HepG2 (cell line): ENCODE measurements around the gene CEP78. TPM values are rescaled to one million over a fixed set of nuclear protein-coding genes. Genes with fewer than 3 reads are reported as not detected.

Source experiments
- ATAC-seq: fragments of 200-7000 bp; cut with Tn5 transposase; 3 replicates; pipeline ENCODE4 v1.9.1; 2020; ENCODE audit warnings: mild to moderate bottlenecking, moderate library complexity
- BruUV-seq: library from RNA; stranded (reverse); fragments of 400-500 nt; replicated peaks from 2 replicates; lab custom pipeline; 2021; lab: Mats Ljungman, UMichigan
- CTCF ChIA-PET: fragments of 300-600 bp; formaldehyde crosslinking; extraction: SDS; loops from one replicate; lab custom pipeline; 2021; ENCODE audit warnings: low total read pairs, inconsistent platforms, low intra/inter-chr PET ratio; lab: Yijun Ruan, JAX
- POLR2A ChIA-PET: fragments of 350-600 bp; sonication (Branson Sonifier 250); formaldehyde crosslinking; loops from one replicate; lab custom pipeline; 2020; ENCODE audit warnings: antibody characterized with exemption, inconsistent platforms; lab: Yijun Ruan, JAX
- DNase-seq: peaks from one replicate; pipeline ENCODE4 v3.0.0-alpha.2; 2015; ENCODE audit warnings: low spot score
- FAIRE-seq: peaks from 3 replicates; lab custom pipeline; 2011; peaks lifted over from hg19 to GRCh38; lab: Jason Lieb, UNC
- H2AFZ ChIP-seq: one replicate; pipeline ENCODE4 v1.6.1; 2011; ENCODE audit warnings: low read length, inconsistent platforms
- H3K27ac ChIP-seq: fragments of 300-600 bp; 3 replicates; pipeline ENCODE4 v1.8.0; 2011; ENCODE audit warnings: mixed run types, mild to moderate bottlenecking, mixed read lengths, low read length, inconsistent platforms; ENCODE audit not compliant: insufficient read depth; ENCODE audit errors: extremely low read length
- H3K27me3 ChIP-seq, 2 experiments: fragments of 200-600 bp in 1 of 2; 2 replicates in 1 of 2; 3 replicates in 1 of 2; pipeline versions ENCODE4 v1.6.0 to v1.8.0; 2011; ENCODE audit warnings: low read length in 2 of 2, mild to moderate bottlenecking in 2 of 2, moderate library complexity in 2 of 2, inconsistent platforms in 1 of 2; ENCODE audit not compliant: insufficient read depth in 2 of 2, control insufficient read depth in 1 of 2
- H3K36me3 ChIP-seq, 2 experiments: fragments of 200-600 bp in 1 of 2; replicated peaks in 1 of 2; 2 replicates in 1 of 2; 3 replicates in 1 of 2; pipeline versions ENCODE4 v1.5.1 to v1.8.0; 2011; ENCODE audit warnings: low read length in 2 of 2, inconsistent platforms in 1 of 2; ENCODE audit not compliant: insufficient read depth in 2 of 2, control insufficient read depth in 1 of 2
- H3K4me1 ChIP-seq: 2 replicates; pipeline ENCODE4 v1.5.1; 2012; ENCODE audit warnings: low read length, inconsistent platforms; ENCODE audit not compliant: insufficient read depth
- H3K4me2 ChIP-seq: 2 replicates; pipeline ENCODE4 v1.6.0; 2011; ENCODE audit warnings: low read depth, low read length, inconsistent platforms
- H3K4me3 ChIP-seq, 3 experiments: fragments of 200-600 bp in 1 of 3; sonication (generic), shearing (Covaris generic) in 1 of 3; replicated peaks in 1 of 3; 2 replicates each; pipeline ENCODE4 v1.5.1; 2011 to 2016; ENCODE audit warnings: low read length in 3 of 3, inconsistent platforms in 2 of 3, low read depth in 2 of 3, mild to moderate bottlenecking in 2 of 3, control low read depth in 1 of 3, mixed read lengths in 1 of 3; ENCODE audit not compliant: insufficient read depth in 1 of 3
- H3K79me2 ChIP-seq: one replicate; pipeline ENCODE4 v1.6.1; 2011; ENCODE audit warnings: low read length, inconsistent platforms; ENCODE audit not compliant: insufficient read depth
- H3K9ac ChIP-seq: 2 replicates; pipeline ENCODE4 v1.6.0; 2011; ENCODE audit warnings: mild to moderate bottlenecking, low read depth, low read length, inconsistent platforms; ENCODE audit not compliant: insufficient read depth
- H3K9me3 ChIP-seq: 2 replicates; pipeline ENCODE4 v1.5.1; 2012; ENCODE audit warnings: mild to moderate bottlenecking, low read length
- H4K20me1 ChIP-seq: 2 replicates; pipeline ENCODE4 v1.6.0; 2011; ENCODE audit warnings: inconsistent platforms, mild to moderate bottlenecking, low read length, moderate library complexity; ENCODE audit not compliant: insufficient read depth
- BRD4 ChIP-seq: sonication (generic); formaldehyde crosslinking; IDR thresholded peaks from 2 replicates; pipeline ENCODE4 v1.4.0; 2020; ENCODE audit warnings: missing genetic modification reagents
- ERF ChIP-seq: IDR thresholded peaks from 2 replicates; pipeline ENCODE4 v1.6.1; 2018; ENCODE audit warnings: missing biosample characterization, missing genetic modification reagents
- MTA1 ChIP-seq: sonication (generic); formaldehyde crosslinking; IDR thresholded peaks from 2 replicates; pipeline ENCODE4 v1.4.0; 2020; ENCODE audit warnings: missing genetic modification reagents, mild to moderate bottlenecking, borderline replicate concordance
- NFE2 ChIP-seq: sonication (generic); formaldehyde crosslinking; IDR thresholded peaks from 2 replicates; pipeline ENCODE4 v1.4.0; 2020; ENCODE audit warnings: missing genetic modification reagents
- PHF20 ChIP-seq: sonication (generic); formaldehyde crosslinking; IDR thresholded peaks from 2 replicates; pipeline ENCODE4 v1.5.0; 2020; ENCODE audit warnings: mild to moderate bottlenecking, missing genetic modification reagents
- RAD21 ChIP-seq: fragments of 450-650 bp; formaldehyde crosslinking; IDR thresholded peaks from 2 replicates; pipeline ENCODE4 v1.5.0; 2020; ENCODE audit warnings: mild to moderate bottlenecking
- RBM39 ChIP-seq: fragments of 200-400 bp; formaldehyde crosslinking; IDR thresholded peaks from one replicate; pipeline ENCODE4 v1.6.1; 2018; ENCODE audit warnings: antibody characterized with exemption, mild to moderate bottlenecking, low read depth, low read length; ENCODE audit not compliant: poor library complexity, severe bottlenecking
- ZC3H13 ChIP-seq: sonication (generic); formaldehyde crosslinking; IDR thresholded peaks from 2 replicates; pipeline ENCODE4 v1.8.1; 2023; ENCODE audit warnings: mild to moderate bottlenecking, missing genetic modification reagents, moderate library complexity
- ZFP41 ChIP-seq: sonication (generic); formaldehyde crosslinking; IDR thresholded peaks from 2 replicates; pipeline ENCODE4 v1.4.0; 2020; ENCODE audit warnings: mild to moderate bottlenecking, missing genetic modification reagents, borderline replicate concordance
- ZNF550 ChIP-seq: sonication (generic); formaldehyde crosslinking; IDR thresholded peaks from 2 replicates; pipeline ENCODE4 v1.4.0; 2020; ENCODE audit warnings: mild to moderate bottlenecking, missing genetic modification reagents, borderline replicate concordance
- ZNF562 ChIP-seq: sonication (generic); formaldehyde crosslinking; IDR thresholded peaks from 2 replicates; pipeline ENCODE4 v1.8.0; 2022; ENCODE audit warnings: missing genetic modification reagents, borderline replicate concordance
- ZNF569 ChIP-seq: sonication (generic); formaldehyde crosslinking; IDR thresholded peaks from 2 replicates; pipeline ENCODE4 v1.5.0; 2020; ENCODE audit warnings: mild to moderate bottlenecking, missing genetic modification reagents, moderate library complexity, borderline replicate concordance
- ZNF570 ChIP-seq: sonication (generic); formaldehyde crosslinking; IDR thresholded peaks from 2 replicates; pipeline ENCODE4 v1.4.0; 2020; ENCODE audit warnings: mild to moderate bottlenecking, missing genetic modification reagents, borderline replicate concordance
- WGBS: methylation state at CpG from one replicate; pipeline ENCODE4 v1.1.6; 2017; ENCODE audit warnings: low lambda C conversion rate; 5-methylcytosine and 5-hydroxymethylcytosine counted together
- in situ Hi-C: cut with HindIII; loops from 2 replicates; pipeline ENCODE4 v1.10.0; 2017; ENCODE audit warnings: low pct_unique_long_range_greater_than_20kb; ENCODE audit not compliant: extremely low pct_ligation_motif_present
- intact Hi-C: fragments of 100-400 bp; cut with micrococcal nuclease; formaldehyde crosslinking; loops from one replicate; pipeline ENCODE4 v1.10.0; 2022; ENCODE audit not compliant: unreplicated experiment
- polyA plus RNA-seq, 8 experiments: library from polyadenylated mRNA; depleted of rRNA in 3 of 8; stranded (reverse) in 7 of 8; unstranded in 1 of 8; fragments of >200 nt; fragmentation: Illumina TruSeq in 4 of 8; extraction: Trizol in 4 of 8; gene quantifications; 2 replicates each; pipeline versions ENCODE4 v1.2.1 to v1.2.3, GENCODE V29; 2011 to 2016; ENCODE audit warnings: low read depth in 4 of 8, missing spikeins in 1 of 8, mixed read lengths in 1 of 8; ENCODE audit not compliant: insufficient read depth in 1 of 8
- total RNA-seq, 5 experiments: library from RNA; depleted of rRNA; stranded (reverse); fragments of >200 nt; fragmentation: Illumina TruSeq; extraction: Trizol; gene quantifications; 2 replicates each; pipeline ENCODE4 v1.2.3, GENCODE V29; 2016; ENCODE audit warnings: low read depth in 1 of 5
- TF ChIP-seq, protein P1 (sequence below): sonication (generic); formaldehyde crosslinking; IDR thresholded peaks from 2 replicates; pipeline ENCODE4 v1.4.0; 2020; ENCODE audit warnings: low read depth, mild to moderate bottlenecking, missing genetic modification reagents
- TF ChIP-seq, protein P2 (sequence below), 2 experiments: sonication (generic) in 1 of 2; formaldehyde crosslinking in 1 of 2; IDR thresholded peaks; 2 replicates each; pipeline versions ENCODE4 v1.5.1 to v1.6.1; 2011 to 2020; ENCODE audit warnings: borderline replicate concordance in 1 of 2, low read depth in 1 of 2, low read length in 1 of 2, mild to moderate bottlenecking in 1 of 2, missing genetic modification reagents in 1 of 2, moderate library complexity in 1 of 2
- TF ChIP-seq, protein P3 (sequence below): sonication (generic); formaldehyde crosslinking; IDR thresholded peaks from 2 replicates; pipeline ENCODE4 v1.4.0; 2020; ENCODE audit warnings: missing genetic modification reagents

Gene CEP78
- total and polyA plus RNA-seq, 2 of the 13 experiments (the other 11 are each of a cell fraction or from before 2014, with no cell fraction given): 5.1 to 30.8 TPM

DNA sequence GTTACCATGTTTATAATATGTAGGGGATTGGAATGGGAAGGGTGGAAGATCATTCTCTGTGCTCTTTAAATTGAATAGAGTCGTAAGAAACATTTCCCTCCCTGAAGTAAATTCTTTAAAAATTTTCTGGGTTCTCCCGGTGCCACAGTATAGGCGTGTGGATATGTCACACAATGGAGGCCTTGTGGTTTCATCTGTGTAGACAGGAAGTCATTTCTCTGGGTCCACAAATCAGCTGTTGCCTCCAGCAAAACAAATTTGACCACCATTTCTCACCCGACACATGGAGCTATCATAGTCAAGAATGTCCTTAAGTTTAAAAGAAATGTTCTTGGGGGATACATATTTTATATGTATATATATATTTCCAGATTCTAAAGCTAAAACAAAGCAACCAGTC, 17.4 kb downstream of the CEP78 start:
- H4K20me1 ChIP-seq: no peaks in the 10 kb centered on the region
- FAIRE-seq: no peak
- no peaks in the 10 kb centered on the region for H3K27me3 ChIP-seq
- H3K36me3 ChIP-seq: peaks cover under 1 to 14% of the 10 kb centered on the region in 2 experiments
- no peak overlapping the region for H3K4me2 ChIP-seq
- POLR2A ChIA-PET: no interaction called here
- no TSS peak for BruUV-seq
- WGBS: 80% methylated on average over 4 of the region's 4 CpGs
- H3K79me2 ChIP-seq: no peaks in the 10 kb centered on the region
- H2AFZ ChIP-seq: no peak overlapping the region
- in situ Hi-C loops: no loop called here
- CTCF ChIA-PET: no interaction called here
- no peak overlapping the region for H3K9ac ChIP-seq
- H3K4me3 ChIP-seq: no peak overlapping the region
- no peak for ATAC-seq
- H3K9me3 ChIP-seq: no peaks in the 10 kb centered on the region
- intact Hi-C loops: no loop called here
- H3K27ac ChIP-seq: no peak overlapping the region
- no peak for DNase-seq
- no peaks in the 10 kb centered on the region for H3K4me1 ChIP-seq
- TF ChIP-seq, protein P1, sequence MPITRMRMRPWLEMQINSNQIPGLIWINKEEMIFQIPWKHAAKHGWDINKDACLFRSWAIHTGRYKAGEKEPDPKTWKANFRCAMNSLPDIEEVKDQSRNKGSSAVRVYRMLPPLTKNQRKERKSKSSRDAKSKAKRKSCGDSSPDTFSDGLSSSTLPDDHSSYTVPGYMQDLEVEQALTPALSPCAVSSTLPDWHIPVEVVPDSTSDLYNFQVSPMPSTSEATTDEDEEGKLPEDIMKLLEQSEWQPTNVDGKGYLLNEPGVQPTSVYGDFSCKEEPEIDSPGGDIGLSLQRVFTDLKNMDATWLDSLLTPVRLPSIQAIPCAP (CRISPR knock-in tag): no peak
- TF ChIP-seq ZNF570 (CRISPR knock-in tag) (no peak), PHF20 (CRISPR knock-in tag) (no peak), RBM39 (no peak), ZC3H13 (CRISPR knock-in tag) (no peak), ZNF562 (no peak), NFE2 (no peak), ZFP41 (no peak), ZNF569 (no peak), RAD21 (no peak), ERF (CRISPR knock-in tag) (no peak), BRD4 (CRISPR knock-in tag) (no peak), MTA1 (no peak), ZNF550 (CRISPR knock-in tag) (no peak)
- TF ChIP-seq, protein P2, sequence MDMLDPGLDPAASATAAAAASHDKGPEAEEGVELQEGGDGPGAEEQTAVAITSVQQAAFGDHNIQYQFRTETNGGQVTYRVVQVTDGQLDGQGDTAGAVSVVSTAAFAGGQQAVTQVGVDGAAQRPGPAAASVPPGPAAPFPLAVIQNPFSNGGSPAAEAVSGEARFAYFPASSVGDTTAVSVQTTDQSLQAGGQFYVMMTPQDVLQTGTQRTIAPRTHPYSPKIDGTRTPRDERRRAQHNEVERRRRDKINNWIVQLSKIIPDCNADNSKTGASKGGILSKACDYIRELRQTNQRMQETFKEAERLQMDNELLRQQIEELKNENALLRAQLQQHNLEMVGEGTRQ (IDR thresholded peaks at IDR 0.05; ENCODE audit: low read depth, low read length): no peak
- TF ChIP-seq, protein P2 (CRISPR knock-in tag; IDR thresholded peaks at IDR 0.05; ENCODE audit: borderline replicate concordance): no peak
- TF ChIP-seq, protein P3, sequence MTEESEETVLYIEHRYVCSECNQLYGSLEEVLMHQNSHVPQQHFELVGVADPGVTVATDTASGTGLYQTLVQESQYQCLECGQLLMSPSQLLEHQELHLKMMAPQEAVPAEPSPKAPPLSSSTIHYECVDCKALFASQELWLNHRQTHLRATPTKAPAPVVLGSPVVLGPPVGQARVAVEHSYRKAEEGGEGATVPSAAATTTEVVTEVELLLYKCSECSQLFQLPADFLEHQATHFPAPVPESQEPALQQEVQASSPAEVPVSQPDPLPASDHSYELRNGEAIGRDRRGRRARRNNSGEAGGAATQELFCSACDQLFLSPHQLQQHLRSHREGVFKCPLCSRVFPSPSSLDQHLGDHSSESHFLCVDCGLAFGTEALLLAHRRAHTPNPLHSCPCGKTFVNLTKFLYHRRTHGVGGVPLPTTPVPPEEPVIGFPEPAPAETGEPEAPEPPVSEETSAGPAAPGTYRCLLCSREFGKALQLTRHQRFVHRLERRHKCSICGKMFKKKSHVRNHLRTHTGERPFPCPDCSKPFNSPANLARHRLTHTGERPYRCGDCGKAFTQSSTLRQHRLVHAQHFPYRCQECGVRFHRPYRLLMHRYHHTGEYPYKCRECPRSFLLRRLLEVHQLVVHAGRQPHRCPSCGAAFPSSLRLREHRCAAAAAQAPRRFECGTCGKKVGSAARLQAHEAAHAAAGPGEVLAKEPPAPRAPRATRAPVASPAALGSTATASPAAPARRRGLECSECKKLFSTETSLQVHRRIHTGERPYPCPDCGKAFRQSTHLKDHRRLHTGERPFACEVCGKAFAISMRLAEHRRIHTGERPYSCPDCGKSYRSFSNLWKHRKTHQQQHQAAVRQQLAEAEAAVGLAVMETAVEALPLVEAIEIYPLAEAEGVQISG (CRISPR knock-in tag): no peak
